SH-SY5Y (cell line): Measurements from ENCODE around the gene USP47.

Source experiments
- GATA2 ChIP-seq: IDR thresholded peaks from 2 replicates; pipeline ENCODE4 v1.6.1; 2011; ENCODE audit warnings: mild to moderate bottlenecking, low read depth, low read length
- GATA3 ChIP-seq: IDR thresholded peaks from 2 replicates; pipeline ENCODE4 v1.6.1; 2011; ENCODE audit warnings: low read depth, mild to moderate bottlenecking, low read length, moderate library complexity

DNA sequence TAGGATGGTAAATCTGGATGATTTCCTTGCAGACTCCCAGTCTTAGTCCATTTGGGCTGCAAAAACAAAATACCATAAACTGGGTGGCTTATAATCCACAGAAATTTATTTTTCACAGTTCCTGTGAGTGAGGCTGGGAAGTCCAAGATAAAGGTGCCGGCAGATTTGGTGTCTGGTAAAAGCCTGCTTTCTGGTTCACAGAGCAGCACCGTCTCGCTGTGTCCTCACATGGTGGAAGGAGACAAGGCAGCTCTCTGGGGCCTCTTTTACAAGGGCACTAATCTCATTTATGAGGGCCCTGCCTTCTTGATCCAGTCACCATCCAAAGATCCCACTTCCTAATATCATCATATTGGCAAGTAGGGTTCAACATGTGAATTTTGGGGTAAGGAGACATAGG, 8.9 kb downstream of the USP47 start:
- TF ChIP-seq GATA2: no peak
- TF ChIP-seq GATA3: no peak
